K562 (cell line): ENCODE measurements around the gene GNPAT. TPM values are rescaled to one million over a fixed set of nuclear protein-coding genes. Genes with fewer than 3 reads are reported as not detected.

Experiments used
- ATAC-seq: fragments of 200-7000 bp; cut with Tn5 transposase; 3 replicates; pipeline ENCODE4 v1.9.1; 2020; ENCODE audit warnings: moderate library complexity
- BruUV-seq: library from RNA; stranded (reverse); fragments of 400-500 nt; replicated peaks from 2 replicates; lab custom pipeline; 2021; lab: Mats Ljungman, UMichigan
- CTCF ChIA-PET: fragments of 300-600 bp; formaldehyde crosslinking; extraction: SDS; loops from one replicate; lab custom pipeline; 2021; ENCODE audit warnings: low intra/inter-chr PET ratio; lab: Yijun Ruan, JAX
- POLR2A ChIA-PET: fragments of 300-600, 350-650 bp; sonication (Branson Sonifier 250); formaldehyde crosslinking; extraction: SDS; loops from one replicate; lab custom pipeline; 2021; ENCODE audit warnings: antibody characterized with exemption, inconsistent platforms; lab: Yijun Ruan, JAX
- DNase-seq, 4 experiments: peaks; one replicate each; pipeline versions ENCODE4 v3.0.0 to v3.0.0-alpha.2; 2011 to 2018; ENCODE audit warnings: low spot score in 3 of 4, mixed read lengths in 3 of 4; ENCODE audit errors: extremely low read depth in 1 of 4
- FAIRE-seq: peaks from 2 replicates; lab custom pipeline; 2011; peaks lifted over from hg19 to GRCh38; lab: Jason Lieb, UNC
- H2AFZ ChIP-seq: 2 replicates; pipeline ENCODE4 v1.6.0; 2011; ENCODE audit warnings: low read depth, low read length, control low read depth, inconsistent platforms
- H3K27ac ChIP-seq: fragments of 200-600 bp; 3 replicates; pipeline ENCODE4 v1.8.0; 2011; ENCODE audit warnings: low read depth, mild to moderate bottlenecking, control low read depth, inconsistent platforms, low read length, moderate library complexity, mixed read lengths; ENCODE audit errors: extremely low read depth
- H3K27me3 ChIP-seq, 2 experiments: fragments of 300-600 bp in 1 of 2; 2 replicates in 1 of 2; 3 replicates in 1 of 2; pipeline versions ENCODE4 v1.6.0 to v1.8.0; 2011; ENCODE audit warnings: inconsistent platforms in 2 of 2, low read length in 2 of 2, mild to moderate bottlenecking in 1 of 2, mixed read lengths in 1 of 2, moderate library complexity in 1 of 2; ENCODE audit not compliant: control insufficient read depth in 2 of 2, insufficient read depth in 2 of 2
- H3K36me3 ChIP-seq: fragments of 300-600 bp; 3 replicates; pipeline ENCODE4 v1.8.0; 2011; ENCODE audit warnings: mild to moderate bottlenecking, low read length, inconsistent platforms; ENCODE audit not compliant: control insufficient read depth, insufficient read depth
- H3K4me1 ChIP-seq, 2 experiments: fragments of 200-600 bp in 1 of 2; replicated peaks in 1 of 2; 2 replicates in 1 of 2; 3 replicates in 1 of 2; pipeline versions ENCODE4 v1.5.1 to v1.8.0; 2011; ENCODE audit warnings: inconsistent platforms in 2 of 2, low read length in 2 of 2, mild to moderate bottlenecking in 1 of 2, mixed read lengths in 1 of 2, moderate library complexity in 1 of 2; ENCODE audit not compliant: control insufficient read depth in 2 of 2, insufficient read depth in 2 of 2
- H3K4me2 ChIP-seq: 2 replicates; pipeline ENCODE4 v1.6.1; 2011; ENCODE audit warnings: low read length, control low read depth, inconsistent platforms, mixed read lengths; ENCODE audit not compliant: insufficient read depth
- H3K4me3 ChIP-seq: fragments of 200-600 bp; sonication (generic), shearing (Covaris generic); 2 replicates; pipeline ENCODE4 v1.5.1; 2016; ENCODE audit warnings: control low read depth, inconsistent platforms
- H3K79me2 ChIP-seq: fragments of 200-600 bp; 3 replicates; pipeline ENCODE4 v1.8.0; 2011; ENCODE audit warnings: low read length, inconsistent platforms; ENCODE audit not compliant: control insufficient read depth, insufficient read depth
- H3K9ac ChIP-seq, 2 experiments: 2 replicates each; pipeline versions ENCODE4 v1.6.0 to v1.6.1; 2011; ENCODE audit warnings: low read depth in 2 of 2, low read length in 2 of 2, control low read depth in 1 of 2, inconsistent platforms in 1 of 2, mild to moderate bottlenecking in 1 of 2, mixed read lengths in 1 of 2; ENCODE audit not compliant: insufficient read depth in 1 of 2
- H3K9me1 ChIP-seq: one replicate; pipeline ENCODE4 v1.6.0; 2011; ENCODE audit warnings: inconsistent platforms, mild to moderate bottlenecking, low read length, moderate library complexity; ENCODE audit not compliant: control insufficient read depth, insufficient read depth
- H3K9me3 ChIP-seq: replicated peaks from 2 replicates; pipeline ENCODE4 v1.5.1; 2011; ENCODE audit warnings: low read depth, low read length, inconsistent platforms; ENCODE audit not compliant: control insufficient read depth, insufficient read depth
- H4K20me1 ChIP-seq: replicated peaks from 2 replicates; pipeline ENCODE4 v1.6.1; 2011; ENCODE audit warnings: low read length, inconsistent platforms, mixed read lengths; ENCODE audit not compliant: control insufficient read depth, insufficient read depth
- KAT7 ChIP-seq: sonication (generic); formaldehyde crosslinking; IDR thresholded peaks from 2 replicates; pipeline ENCODE4 v1.8.0; 2022; ENCODE audit warnings: missing genetic modification reagents, mild to moderate bottlenecking, borderline replicate concordance
- NR2C2 ChIP-seq, 2 experiments: fragments of 200-800 bp in 1 of 2; sonication (Bioruptor generic) in 1 of 2; sonication (generic) in 1 of 2; formaldehyde crosslinking in 1 of 2; IDR thresholded peaks; 2 replicates each; pipeline versions ENCODE4 v1.6.1 to v1.8.0; 2016 to 2022; ENCODE audit warnings: mild to moderate bottlenecking in 1 of 2, missing compliant biosample characterization in 1 of 2, missing genetic modification characterization in 1 of 2, missing genetic modification reagents in 1 of 2
- SMARCC2 ChIP-seq: fragments of 450-650 bp; IDR thresholded peaks from 2 replicates; pipeline ENCODE4 v1.6.1; 2017; ENCODE audit warnings: antibody characterized with exemption, moderate library complexity, mild to moderate bottlenecking, low read depth
- XRCC4 ChIP-seq: IDR thresholded peaks from one replicate; pipeline ENCODE4 v1.6.1; 2011; ENCODE audit not compliant: insufficient read depth, insufficient read length; ENCODE audit errors: extremely low read depth
- WGBS: fragments of 100-300 bp; shearing (Covaris generic); methylation state at CpG from one replicate; pipeline ENCODE4 v1.1.6; 2016; ENCODE audit warnings: low coverage, mixed read lengths; ENCODE audit not compliant: insufficient coverage; ENCODE audit errors: missing lambda C conversion rate; 5-methylcytosine and 5-hydroxymethylcytosine counted together
- in situ Hi-C: fragments of 300-500 bp; cut with MboI; formaldehyde crosslinking; loops from 4 replicates; pipeline ENCODE4 v1.15.0; 2018; ENCODE audit warnings: inconsistent platforms, mixed read lengths
- intact Hi-C: fragments of 100-400 bp; cut with micrococcal nuclease; formaldehyde crosslinking; loops from 2 replicates; pipeline ENCODE4 v1.14.2; 2022
- polyA plus RNA-seq, 8 experiments: library from polyadenylated mRNA; depleted of rRNA in 4 of 8; stranded (reverse) in 5 of 8; unstranded in 3 of 8; fragments of >200 nt; fragmentation: Nextera tagmentation in 2 of 8; fragmentation: Illumina TruSeq in 1 of 8; extraction: Ambion mirVana in 2 of 8; extraction: Trizol in 1 of 8; gene quantifications; 2 replicates each; pipeline versions ENCODE4 v1.2.1 to v1.2.3, GENCODE V29; 2011 to 2014; ENCODE audit warnings: inconsistent platforms in 1 of 8, missing spikeins in 1 of 8
- total RNA-seq, 7 experiments: library from RNA; depleted of rRNA in 6 of 7; stranded (reverse); fragments of >200 nt in 6 of 7; fragmentation: Illumina TruSeq in 2 of 7; extraction: Trizol in 2 of 7; gene quantifications; 2 replicates each; pipeline versions ENCODE4 v1.2.1 to v1.2.3, GENCODE V29; 2011 to 2021; ENCODE audit warnings: low replicate concordance in 1 of 7
- TF ChIP-seq, protein P1 (sequence below): sonication (generic); formaldehyde crosslinking; IDR thresholded peaks from 2 replicates; pipeline ENCODE4 v1.8.0; 2022; ENCODE audit warnings: mild to moderate bottlenecking, missing genetic modification reagents

Gene GNPAT
- total and polyA plus RNA-seq, 9 of the 15 experiments (the other 6 are each of a cell fraction or from before 2014, with no cell fraction given) = 32.1 to 68.8 (median 50.7) TPM

DNA sequence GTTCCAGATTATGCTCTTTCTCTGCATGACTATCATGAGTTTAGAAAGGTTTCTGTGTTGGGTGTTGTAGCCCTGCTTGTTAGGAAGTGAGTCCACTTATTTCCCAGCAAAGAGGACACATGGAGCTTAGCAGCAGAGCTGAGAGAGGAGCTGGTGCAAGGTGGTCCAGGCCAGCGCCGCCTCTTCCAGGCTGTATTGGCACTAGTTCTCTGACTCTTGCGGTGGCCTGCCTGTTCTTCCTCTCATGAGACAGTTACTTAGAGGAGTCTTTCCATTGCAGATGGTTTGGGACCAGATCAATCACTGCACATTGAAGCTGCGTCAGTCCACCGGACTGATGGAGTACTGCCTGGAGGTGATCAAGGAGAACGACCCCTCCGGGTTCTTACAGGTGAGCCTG, 41.1 kb upstream of the GNPAT start:
- ATAC-seq (no peak), DNase-seq (no peak), FAIRE-seq (no peak)
- Histone ChIP-seq H2AFZ (no peak overlapping the region), H3K27me3 (no peaks in the 10 kb centered on the region; a peak in 1 of 5 replicates), H3K4me3 (no peak overlapping the region), H3K4me1 (peaks cover 42 to 46% of the 10 kb centered on the region in 2 experiments), H3K9me1 (no peaks in the 10 kb centered on the region), H3K9ac (peak overlapping the region in 1 of 2 experiments; percentile 3; a peak in 1 of 4 replicates), H4K20me1 (peaks cover 11% of the 10 kb centered on the region), H3K9me3 (no peaks in the 10 kb centered on the region), H3K27ac (peak overlapping the region; percentile 5; the same call in 1 of the 3 replicates), H3K4me2 (peak overlapping the region; percentile 47; the same call in 1 of the 2 replicates), H3K36me3 (no peaks in the 10 kb centered on the region), H3K79me2 (no peaks in the 10 kb centered on the region)
- BruUV-seq = no TSS peak
- CTCF ChIA-PET = no interaction called here
- intact Hi-C loops (loop anchor here (1.0 to 5.0 kb wide), 3 partner anchors 40 to 163 kb away; no protein-coding TSS in a partner anchor), in situ Hi-C loops (no loop called here)
- TF ChIP-seq XRCC4 (no peak), SMARCC2 (no peak), KAT7 (CRISPR knock-in tag) (peak; percentile 89; the same call in 1 of the 2 replicates), NR2C2 (CRISPR knock-in tag; IDR thresholded peaks at IDR 0.05) (0 out of 2 replicates have a peak, but pooled peaks have one; percentile 60), NR2C2 (tag; IDR thresholded peaks at IDR 0.05) (no peak)
- TF ChIP-seq, protein P1, sequence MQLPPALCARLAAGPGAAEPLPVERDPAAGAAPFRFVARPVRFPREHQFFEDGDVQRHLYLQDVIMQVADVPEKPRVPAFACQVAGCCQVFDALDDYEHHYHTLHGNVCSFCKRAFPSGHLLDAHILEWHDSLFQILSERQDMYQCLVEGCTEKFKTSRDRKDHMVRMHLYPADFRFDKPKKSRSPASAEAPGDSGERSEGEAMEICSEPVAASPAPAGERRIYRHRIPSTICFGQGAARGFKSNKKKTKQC (CRISPR knock-in tag) = 0 out of 2 replicates have a peak, but pooled peaks have one; percentile 9
- POLR2A ChIA-PET = interaction anchor here (0.6 to 1.4 kb wide), 5 partner anchors 10 to 153 kb away, joined by 3 to 4 read pairs (median 4); no protein-coding TSS in a partner anchor
- WGBS = 65% methylated on average over 7 of the region's 7 CpGs
